Measurements from ENCODE around the gene WTAP. TPM values are rescaled to one million over a fixed set of nuclear protein-coding genes. Genes with fewer than 3 reads are reported as not detected.
"Not testable (repeated sequence)": the region's sequence is repeated elsewhere in the genome, so short reads cannot be mapped to it uniquely, and the experiment has no call there.

Gene WTAP
- polyA plus RNA-seq, 1 experiment: 38.5 TPM

DNA sequence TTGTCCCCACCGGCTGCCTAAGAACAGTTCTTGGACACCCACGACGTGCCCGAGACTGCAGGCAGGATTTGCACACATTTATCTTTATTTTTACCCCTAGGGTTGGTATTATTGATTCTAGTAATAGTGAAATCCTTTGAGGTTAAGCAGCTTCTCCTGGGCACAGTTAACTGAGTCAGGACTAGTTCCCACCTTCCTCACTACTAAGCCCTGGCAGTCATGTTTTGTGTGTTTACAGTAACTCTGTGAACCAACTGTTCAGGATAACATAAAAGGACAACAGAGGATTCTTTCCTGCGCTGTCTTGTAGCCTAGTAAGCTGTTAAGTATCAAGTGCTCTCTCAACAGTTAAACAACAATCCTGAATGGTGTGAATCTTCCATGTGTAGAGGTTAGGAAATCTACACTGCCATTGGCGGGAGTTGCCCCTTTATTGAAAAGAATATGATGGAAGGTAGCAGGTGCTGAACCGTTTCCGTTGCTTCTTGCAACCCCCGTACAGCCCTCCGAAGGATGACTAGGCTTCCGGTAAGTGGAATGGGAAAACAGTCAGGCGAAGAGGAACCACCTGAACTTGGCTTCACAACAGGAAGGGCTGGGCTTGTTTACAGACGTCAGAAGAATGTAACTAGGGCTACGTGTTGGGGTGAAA, 33.3 kb upstream of the WTAP start:
- DNase-seq (ENCODE audit: low read depth, low spot score): no peak
- CTCF ChIA-PET: no interaction called here
- Histone ChIP-seq H3K27me3 (ENCODE audit: control insufficient read depth, insufficient read depth, low read length) (no peaks in the 10 kb centered on the region), H3K9me3 (ENCODE audit: control insufficient read depth, insufficient read depth, low read length) (no peaks in the 10 kb centered on the region), H3K4me3 (ENCODE audit: low read depth, low read length) (peak overlapping the region; percentile 94), H3K27ac (ENCODE audit: low read depth, low read length) (peak overlapping the region; percentile 78)
- POLR2A ChIA-PET: interaction anchor here (1.0 to 4.4 kb wide), 5 partner anchors 11 to 95 kb away, joined by 3 to 31 read pairs (median 6); partner anchors contain the start of genes MRPL18, TCP1 and WTAP
- TF ChIP-seq, protein P1, sequence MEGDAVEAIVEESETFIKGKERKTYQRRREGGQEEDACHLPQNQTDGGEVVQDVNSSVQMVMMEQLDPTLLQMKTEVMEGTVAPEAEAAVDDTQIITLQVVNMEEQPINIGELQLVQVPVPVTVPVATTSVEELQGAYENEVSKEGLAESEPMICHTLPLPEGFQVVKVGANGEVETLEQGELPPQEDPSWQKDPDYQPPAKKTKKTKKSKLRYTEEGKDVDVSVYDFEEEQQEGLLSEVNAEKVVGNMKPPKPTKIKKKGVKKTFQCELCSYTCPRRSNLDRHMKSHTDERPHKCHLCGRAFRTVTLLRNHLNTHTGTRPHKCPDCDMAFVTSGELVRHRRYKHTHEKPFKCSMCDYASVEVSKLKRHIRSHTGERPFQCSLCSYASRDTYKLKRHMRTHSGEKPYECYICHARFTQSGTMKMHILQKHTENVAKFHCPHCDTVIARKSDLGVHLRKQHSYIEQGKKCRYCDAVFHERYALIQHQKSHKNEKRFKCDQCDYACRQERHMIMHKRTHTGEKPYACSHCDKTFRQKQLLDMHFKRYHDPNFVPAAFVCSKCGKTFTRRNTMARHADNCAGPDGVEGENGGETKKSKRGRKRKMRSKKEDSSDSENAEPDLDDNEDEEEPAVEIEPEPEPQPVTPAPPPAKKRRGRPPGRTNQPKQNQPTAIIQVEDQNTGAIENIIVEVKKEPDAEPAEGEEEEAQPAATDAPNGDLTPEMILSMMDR (IDR thresholded peaks at IDR 0.05; ENCODE audit: low read depth, low read length): no peak

DNA sequence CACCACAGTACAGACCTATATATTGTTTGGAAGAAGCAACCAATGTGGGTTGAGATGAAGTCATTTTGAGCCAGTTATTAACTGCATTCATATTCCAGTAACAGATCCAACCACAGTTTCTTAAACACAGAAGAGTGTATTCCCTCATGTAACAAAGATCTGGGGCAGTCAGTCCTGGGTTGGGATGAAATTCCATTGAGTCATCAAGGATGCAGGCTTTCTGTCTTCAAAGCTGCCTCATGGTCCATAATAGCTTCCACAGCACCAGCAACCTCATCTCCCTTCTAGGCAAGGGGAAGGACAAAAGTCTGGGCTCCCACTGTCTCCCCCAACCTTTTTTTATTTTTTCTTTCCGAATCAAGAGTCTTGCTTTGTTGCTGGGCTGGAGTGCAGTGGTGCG, 31.3 kb upstream of the WTAP start:
- Histone ChIP-seq H3K4me3 (ENCODE audit: low read depth, low read length) (no peak overlapping the region), H3K27me3 (ENCODE audit: control insufficient read depth, insufficient read depth, low read length) (no peaks in the 10 kb centered on the region), H3K9me3 (ENCODE audit: control insufficient read depth, insufficient read depth, low read length) (peaks cover 2% of the 10 kb centered on the region; the same call in 1 of the 2 replicates), H3K27ac (ENCODE audit: low read depth, low read length) (peak overlapping the region; percentile 59)
- ChIA-PET CTCF (no interaction called here), POLR2A (interaction anchor here (0.6 kb wide), 1 partner anchor 22 kb away, joined by 3 read pairs; no protein-coding TSS in a partner anchor)
- TF ChIP-seq, protein P1 (IDR thresholded peaks at IDR 0.05; ENCODE audit: low read depth, low read length): no peak
- DNase-seq (ENCODE audit: low read depth, low spot score): peak; percentile 49

- DNase-seq (ENCODE audit: low read depth, low spot score): no peak
- H3K27ac ChIP-seq (ENCODE audit: low read depth, low read length): peak overlapping the region; percentile 92
- POLR2A ChIA-PET: interaction anchor here (0.7 to 1.9 kb wide), 3 partner anchors 9 to 61 kb away, joined by 4 to 6 read pairs (median 5); partner anchors contain the start of genes ACAT2 and WTAP
- peaks cover 9% of the 10 kb centered on the region for H3K9me3 ChIP-seq (ENCODE audit: control insufficient read depth, insufficient read depth, low read length)
- H3K4me3 ChIP-seq (ENCODE audit: low read depth, low read length): no peak overlapping the region
- no peaks in the 10 kb centered on the region for H3K27me3 ChIP-seq (ENCODE audit: control insufficient read depth, insufficient read depth, low read length)
- CTCF ChIA-PET: interaction anchor here (1.1 to 2.6 kb wide), 4 partner anchors 10 to 388 kb away, joined by 3 to 22 read pairs (median 5); no protein-coding TSS in a partner anchor
- TF ChIP-seq, protein P1 (IDR thresholded peaks at IDR 0.05; ENCODE audit: low read depth, low read length): no peak
Observed at GRCh38 chr6:159700970-159701369, 26.3 kb upstream of the WTAP start.

GRCh38 chr6:159701413-159701999, 25.8 kb upstream of the WTAP start:
- ChIA-PET POLR2A (interaction anchor here (0.7 to 1.9 kb wide), 5 partner anchors 10 to 88 kb away, joined by 4 to 9 read pairs (median 5); partner anchors contain the start of genes ACAT2, TCP1 and WTAP), CTCF (interaction anchor here (1.1 to 2.6 kb wide), 4 partner anchors 10 to 387 kb away, joined by 3 to 22 read pairs (median 5); no protein-coding TSS in a partner anchor)
- Histone ChIP-seq H3K4me3 (ENCODE audit: low read depth, low read length) (no peak overlapping the region), H3K9me3 (ENCODE audit: control insufficient read depth, insufficient read depth, low read length) (peaks cover 9% of the 10 kb centered on the region), H3K27me3 (ENCODE audit: control insufficient read depth, insufficient read depth, low read length) (no peaks in the 10 kb centered on the region), H3K27ac (ENCODE audit: low read depth, low read length) (peak overlapping the region; percentile 92)
- TF ChIP-seq, protein P1 (IDR thresholded peaks at IDR 0.05; ENCODE audit: low read depth, low read length): no peak
- DNase-seq (ENCODE audit: low read depth, low spot score): peak; percentile 67

GRCh38 chr6:159710603-159711002, 16.7 kb upstream of the WTAP start:
- CTCF ChIA-PET; H3K27me3 ChIP-seq (ENCODE audit: control insufficient read depth, insufficient read depth, low read length); H3K27ac ChIP-seq (ENCODE audit: low read depth, low read length); POLR2A ChIA-PET; DNase-seq (ENCODE audit: low read depth, low spot score); H3K9me3 ChIP-seq (ENCODE audit: control insufficient read depth, insufficient read depth, low read length); H3K4me3 ChIP-seq (ENCODE audit: low read depth, low read length): not testable (repeated sequence)

GRCh38 chr6:159712389-159712788, 14.9 kb upstream of the WTAP start:
- H3K27me3 ChIP-seq (ENCODE audit: control insufficient read depth, insufficient read depth, low read length); H3K9me3 ChIP-seq (ENCODE audit: control insufficient read depth, insufficient read depth, low read length); DNase-seq (ENCODE audit: low read depth, low spot score); POLR2A ChIA-PET; H3K4me3 ChIP-seq (ENCODE audit: low read depth, low read length); CTCF ChIA-PET: not testable (repeated sequence)
- H3K27ac ChIP-seq (ENCODE audit: low read depth, low read length): peak overlapping the region; percentile 11

All from AG04450 (cell line).